Epidermal melanocyte (primary cell): ENCODE measurements around the gene SSC4D.
"Not testable (repeated sequence)": the region's sequence is repeated elsewhere in the genome, so short reads cannot be mapped to it uniquely, and the experiment has no call there.

Experiments
- DNase-seq: peaks from one replicate; pipeline ENCODE4 v3.0.0; 2011; ENCODE audit warnings: low spot score; ENCODE audit not compliant: insufficient read length

Gene SSC4D

GRCh38 chr7:76386691-76387260 lies 22.7 kb downstream of the SSC4D start:
- DNase-seq, result no peak

DNA sequence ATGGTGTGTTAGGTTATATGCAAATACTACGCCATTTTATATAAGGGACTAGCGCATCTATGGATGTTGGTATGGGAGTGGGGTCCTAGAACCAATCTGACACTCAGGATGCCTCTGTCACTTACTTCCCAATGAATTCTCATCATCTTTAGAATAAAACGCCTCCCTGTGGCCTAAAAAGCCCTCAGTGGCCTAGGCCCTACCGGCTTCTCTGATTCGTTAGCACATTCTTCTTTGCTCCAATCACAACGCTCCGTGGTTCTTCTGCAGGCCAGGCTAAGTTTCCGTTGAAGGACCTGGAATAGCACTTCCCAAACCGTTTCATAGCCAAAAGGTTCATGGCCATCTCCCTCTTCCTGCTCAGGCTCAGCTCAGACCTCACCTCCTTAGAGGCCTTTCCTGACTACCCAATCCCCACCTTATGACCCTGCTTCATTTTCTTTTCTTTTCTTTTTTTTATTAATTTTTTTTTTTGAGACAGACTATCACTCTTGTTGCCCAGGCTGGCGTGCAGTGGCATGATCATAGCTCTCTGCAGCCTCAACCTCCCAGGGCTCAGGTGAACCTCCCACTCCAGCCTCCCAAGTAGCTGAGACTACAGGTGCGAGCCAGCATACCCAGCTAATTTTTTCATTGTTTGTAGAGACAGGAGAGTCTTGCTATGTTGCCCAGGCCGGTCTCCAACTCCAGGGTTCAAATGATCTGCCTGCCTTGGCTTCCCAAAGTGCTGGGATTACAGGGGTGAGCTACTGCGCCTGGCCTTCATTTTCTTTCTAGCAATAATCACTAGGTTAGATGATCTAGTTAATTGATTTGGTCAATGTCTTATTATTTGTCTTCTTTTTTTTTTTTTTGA lies 26.2 kb downstream of the SSC4D start:
- DNase-seq, result no peak

DNA sequence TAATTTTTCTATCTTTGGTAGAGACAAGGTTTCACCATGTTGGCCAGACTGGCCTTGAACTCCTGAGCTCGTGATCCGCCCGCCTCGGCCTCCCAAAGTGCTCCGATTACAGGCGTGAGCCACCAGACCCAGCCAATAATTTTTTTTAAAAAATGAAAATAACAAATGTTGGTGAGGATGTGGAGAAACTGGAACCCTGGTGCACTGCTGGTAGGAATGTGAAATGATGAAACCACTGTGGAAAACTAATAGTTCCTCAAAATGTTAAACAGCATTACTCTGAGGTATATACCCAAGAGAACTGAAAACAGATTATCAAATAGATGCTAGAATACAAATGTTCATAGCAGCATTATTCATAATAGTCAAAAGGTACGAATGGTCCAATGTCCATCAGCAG lies 27.7 kb downstream of the SSC4D start:
- no peak for DNase-seq

DNA sequence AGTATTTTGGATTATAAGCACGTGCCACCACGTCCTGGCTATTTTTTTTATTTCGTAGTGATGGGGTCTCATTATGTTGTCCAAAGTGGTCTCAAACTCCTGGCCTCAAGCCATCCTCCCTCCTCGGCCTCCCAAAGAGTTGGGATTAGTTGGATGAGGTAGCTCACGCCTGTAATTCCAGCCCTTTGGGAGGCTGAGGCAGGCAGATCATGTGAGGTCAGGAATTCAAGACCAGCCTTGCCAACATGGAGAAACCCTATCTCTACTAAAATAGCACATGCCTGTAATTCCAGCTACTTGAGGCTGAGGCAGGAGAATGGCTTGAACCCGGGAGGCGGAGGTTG lies 28.9 kb downstream of the SSC4D start:
- no peak for DNase-seq

DNA sequence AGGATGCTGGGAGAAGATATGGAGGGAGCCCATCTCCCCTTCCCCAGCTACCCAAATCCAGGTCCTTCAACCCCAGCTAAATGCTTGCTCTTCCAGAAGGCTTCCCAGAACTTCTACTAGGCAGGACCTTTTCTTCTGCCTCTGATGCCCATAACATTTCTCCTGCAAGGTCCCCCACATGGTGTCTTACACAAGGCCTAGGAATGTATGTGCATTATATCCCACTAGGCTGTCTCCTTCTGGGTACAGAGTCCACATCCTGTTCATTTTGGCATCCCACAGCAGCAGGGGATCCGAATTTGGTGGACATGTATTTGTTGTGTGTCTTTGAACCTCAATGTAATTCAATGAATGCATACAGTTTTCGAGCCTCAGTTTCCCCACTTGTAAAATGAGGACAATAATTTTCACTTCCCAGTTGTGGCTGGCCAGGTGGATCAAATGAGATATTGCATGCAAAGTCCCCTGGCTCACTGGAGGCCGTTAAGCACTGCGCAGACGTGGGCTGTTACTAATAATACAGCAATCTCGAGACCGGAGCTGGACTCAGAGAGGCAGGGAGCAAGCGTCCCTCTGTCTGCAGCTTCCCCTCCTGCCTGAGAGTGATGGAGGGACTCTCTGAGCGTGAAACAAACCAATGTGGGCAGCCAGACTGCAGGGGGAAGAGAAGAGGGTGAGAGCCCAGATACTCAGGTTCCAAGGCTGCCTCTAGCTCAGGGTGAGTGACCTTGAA lies 32.1 kb downstream of the SSC4D start:
- DNase-seq, result no peak

DNA sequence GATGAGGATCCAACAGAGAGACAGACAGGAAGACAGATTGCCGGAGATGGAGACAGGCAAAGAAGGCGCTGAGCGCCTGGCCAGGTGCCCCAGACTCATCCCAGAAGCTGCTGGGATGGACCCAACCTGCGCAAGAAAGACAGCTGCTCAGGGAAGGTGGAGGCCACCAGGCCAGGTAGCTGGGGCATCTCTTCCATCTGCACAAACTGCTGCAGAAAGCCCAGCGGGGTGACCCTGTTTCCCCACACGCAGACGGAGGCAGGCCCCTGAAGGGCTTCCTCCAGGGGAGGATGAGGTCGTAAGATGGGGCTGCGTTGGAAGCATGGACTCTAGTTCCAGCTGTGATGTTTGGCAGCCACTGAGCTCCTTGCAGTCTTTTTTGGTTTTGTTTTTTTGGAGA lies 34.2 kb downstream of the SSC4D start:
- no peak for DNase-seq

DNA sequence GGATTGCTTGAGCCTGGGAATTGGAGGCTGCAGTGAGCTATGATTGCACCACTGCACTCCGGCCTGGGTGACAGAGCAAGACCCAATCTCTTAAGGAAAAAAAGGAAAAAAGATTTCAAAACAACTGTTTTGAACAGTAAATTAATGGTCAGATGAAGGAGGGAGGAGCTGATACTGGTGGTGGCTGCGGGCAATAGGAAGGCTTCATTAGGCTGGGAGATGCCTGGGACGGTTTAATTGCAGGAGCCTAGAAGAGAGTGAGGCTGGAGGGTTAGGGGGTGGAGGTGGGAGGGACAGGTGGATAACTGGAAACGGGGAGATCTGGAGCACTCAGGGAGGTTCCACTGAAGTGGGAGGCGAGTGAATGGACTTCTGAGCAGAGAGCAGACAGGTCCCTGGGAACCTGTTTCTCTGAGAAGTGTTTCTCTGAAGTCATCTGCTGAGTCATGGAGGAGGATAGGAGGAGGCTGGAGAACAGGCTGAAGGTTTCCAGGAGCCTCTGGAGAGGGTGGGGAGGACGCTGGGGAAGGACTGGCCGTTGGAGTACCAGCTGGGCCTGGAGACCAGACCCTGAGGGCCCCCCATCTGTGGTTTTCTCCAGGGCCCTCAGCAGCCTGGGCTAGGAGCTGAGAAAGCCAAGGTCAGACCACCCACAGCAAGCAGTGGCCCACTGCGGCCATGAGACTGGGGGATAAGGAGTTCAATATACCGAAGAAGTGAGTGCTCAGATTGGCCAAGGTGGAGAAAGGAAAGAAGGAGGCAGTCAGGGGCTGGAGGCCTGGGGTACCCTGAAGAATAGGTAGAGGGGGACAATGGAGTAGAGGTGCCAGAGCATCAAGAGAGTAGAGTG lies 36.3 kb downstream of the SSC4D start:
- DNase-seq, result no peak

DNA sequence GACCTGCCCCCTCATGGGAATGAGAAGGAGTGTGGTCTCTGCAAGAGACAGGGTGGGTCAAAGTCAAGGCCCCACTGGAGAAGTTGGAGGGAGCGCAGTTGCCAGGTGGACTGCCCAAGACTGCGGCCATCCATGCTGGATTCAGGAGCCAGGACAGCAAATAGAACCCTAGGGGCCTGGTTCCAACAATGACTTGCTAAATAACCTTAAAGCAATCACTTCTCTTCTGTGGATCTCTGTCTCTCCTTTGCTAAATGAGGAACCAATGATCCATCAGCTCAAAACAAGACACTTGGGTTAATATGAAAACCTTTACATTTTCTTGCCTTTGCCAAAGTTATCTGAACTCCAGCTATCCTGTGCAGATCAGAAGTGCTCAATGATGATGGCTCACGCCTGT lies 38.1 kb downstream of the SSC4D start:
- DNase-seq, result no peak

DNA sequence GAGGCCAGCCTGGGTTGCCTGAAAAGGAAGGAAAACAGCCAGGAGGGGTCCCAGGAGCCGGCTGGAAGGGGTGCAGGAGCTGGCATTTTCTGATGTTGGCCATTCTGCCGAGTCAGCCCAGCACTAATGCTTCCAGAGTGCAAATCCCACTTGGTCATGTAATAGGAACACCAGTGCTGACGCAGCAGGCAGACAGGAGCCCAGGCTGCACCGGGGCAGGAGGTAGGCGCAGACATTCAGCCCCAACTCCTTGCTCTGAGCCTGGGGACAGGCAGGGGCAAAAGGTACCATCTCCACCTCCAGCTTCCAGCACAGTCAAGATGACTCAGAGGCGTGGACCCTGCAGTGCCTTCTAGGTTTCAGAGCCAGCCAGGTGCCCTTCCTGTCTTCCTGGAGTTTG lies 40.5 kb downstream of the SSC4D start:
- DNase-seq, result no peak

GRCh38 chr7:76368190-76368589 lies 41.3 kb downstream of the SSC4D start:
- no peak for DNase-seq

DNA sequence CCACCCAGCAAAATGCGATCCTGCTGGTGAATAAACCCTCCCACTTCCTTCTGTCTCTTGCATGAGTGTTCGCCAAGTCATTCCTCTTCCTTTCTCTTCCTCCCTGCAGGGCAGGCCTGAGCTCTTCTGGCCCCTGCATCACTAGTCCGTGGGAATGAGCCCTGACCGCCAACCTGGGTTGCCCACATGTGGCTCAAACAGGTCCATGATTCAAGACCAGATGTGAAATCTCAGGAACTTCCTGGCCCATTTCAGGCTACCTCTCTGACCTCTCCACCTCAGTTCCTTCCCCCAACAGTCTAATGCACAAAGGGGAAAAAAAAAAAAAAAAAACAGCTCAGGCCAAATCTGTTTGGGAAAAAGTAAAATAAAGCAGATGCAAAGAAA lies 45.3 kb downstream of the SSC4D start:
- no peak for DNase-seq

GRCh38 chr7:76363754-76364153 lies 45.7 kb downstream of the SSC4D start:
- not testable (repeated sequence) for DNase-seq

- no peak for DNase-seq
Observed at GRCh38 chr7:76359978-76360638, 49.4 kb downstream of the SSC4D start.

- DNase-seq, result peak; percentile 95
Observed at GRCh38 chr7:76359111-76359977, 50.2 kb downstream of the SSC4D start.

DNA sequence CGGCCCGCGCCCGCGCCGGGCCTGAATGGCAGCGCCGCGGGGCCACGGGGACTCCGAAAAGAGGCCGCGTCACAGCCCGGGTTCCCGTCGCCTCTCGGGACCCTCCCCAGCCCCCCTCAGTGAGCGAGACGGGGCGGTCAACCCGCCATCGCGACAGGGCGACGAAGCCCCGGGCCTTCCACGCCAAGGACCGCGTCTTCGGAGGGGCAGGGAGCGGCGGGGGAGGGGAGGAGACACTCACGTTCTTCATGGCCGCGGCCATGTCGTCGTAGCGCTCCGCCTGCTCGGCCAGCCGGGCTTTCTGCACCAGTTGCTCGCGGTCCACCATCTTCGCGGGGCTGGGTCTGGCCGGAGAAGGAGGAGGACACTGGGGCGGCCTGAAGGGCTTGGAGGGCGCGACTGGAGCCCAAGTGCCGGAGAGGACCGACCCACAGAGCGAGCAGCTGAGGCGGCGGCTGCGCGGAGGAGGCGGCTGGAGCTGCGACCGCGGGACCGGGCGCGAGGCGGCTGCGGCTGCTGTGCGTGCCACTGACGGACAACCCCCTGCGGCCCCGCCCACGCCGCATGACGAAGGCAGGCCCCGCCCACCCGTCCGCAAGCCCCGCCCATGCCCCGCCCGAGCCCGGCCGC lies 50.9 kb downstream of the SSC4D start, which contains the start of gene YWHAG:
Gene YWHAG (minus strand): TSS at position 511 of the 630 bp plus-strand sequence. CDS start 183 bp downstream, at position 328.
- peak; percentile 53 for DNase-seq

- DNase-seq, result no peak
Observed at GRCh38 chr7:76358011-76358480, 51.5 kb downstream of the SSC4D start.

- no peak for DNase-seq
Observed at GRCh38 chr7:76357475-76358010, 52.0 kb downstream of the SSC4D start.

DNA sequence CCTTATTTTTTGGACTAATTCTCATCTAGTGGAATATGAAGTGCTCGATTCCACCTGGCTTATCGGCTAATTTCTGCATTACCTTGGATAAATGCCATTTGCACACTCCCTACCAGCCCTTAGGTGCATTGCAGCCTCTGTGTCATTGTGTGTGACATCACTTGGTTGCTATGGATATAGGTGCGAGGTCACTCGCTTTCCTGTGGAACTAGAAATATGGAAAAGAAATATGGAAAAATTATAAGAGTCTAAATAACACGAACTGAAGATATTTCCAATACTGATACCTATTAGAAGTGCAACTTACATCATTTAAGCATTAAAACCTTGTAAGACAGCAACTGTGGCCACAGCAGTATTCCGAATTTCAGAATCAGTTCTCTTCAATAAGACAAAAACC lies 52.7 kb downstream of the SSC4D start:
- no peak for DNase-seq

GRCh38 chr7:76356115-76356514 lies 53.4 kb downstream of the SSC4D start:
- DNase-seq, result no peak
